ENCODE results near the gene ARL14EPL.

GRCh38 chr5:116032094-116032517, at the start of gene ARL14EPL:
- TF ChIP-seq CTCF (IDR thresholded peaks at IDR 0.05; ENCODE audit: insufficient read depth, low read length) = no peak
- TF ChIP-seq POLR2AphosphoS5 (IDR thresholded peaks at IDR 0.05; ENCODE audit: low read depth) = no peak
- TF ChIP-seq GABPA (IDR thresholded peaks at IDR 0.05; ENCODE audit: low read depth) = no peak
- no peak for TF ChIP-seq REST (IDR thresholded peaks at IDR 0.05; ENCODE audit: insufficient replicate concordance, low read depth)
- TF ChIP-seq SPI1 (IDR thresholded peaks at IDR 0.05; ENCODE audit: borderline replicate concordance, low read depth) = no peak

Data from HL-60 (cell line).